HG03196 (cell line): ENCODE measurements around the gene BLVRB.

Source experiments
- ATAC-seq: cut with Tn5 transposase; IDR thresholded peaks from one replicate; pipeline ENCODE4 v1.9.1; 2021; ENCODE audit not compliant: unreplicated experiment

The BLVRB gene

DNA sequence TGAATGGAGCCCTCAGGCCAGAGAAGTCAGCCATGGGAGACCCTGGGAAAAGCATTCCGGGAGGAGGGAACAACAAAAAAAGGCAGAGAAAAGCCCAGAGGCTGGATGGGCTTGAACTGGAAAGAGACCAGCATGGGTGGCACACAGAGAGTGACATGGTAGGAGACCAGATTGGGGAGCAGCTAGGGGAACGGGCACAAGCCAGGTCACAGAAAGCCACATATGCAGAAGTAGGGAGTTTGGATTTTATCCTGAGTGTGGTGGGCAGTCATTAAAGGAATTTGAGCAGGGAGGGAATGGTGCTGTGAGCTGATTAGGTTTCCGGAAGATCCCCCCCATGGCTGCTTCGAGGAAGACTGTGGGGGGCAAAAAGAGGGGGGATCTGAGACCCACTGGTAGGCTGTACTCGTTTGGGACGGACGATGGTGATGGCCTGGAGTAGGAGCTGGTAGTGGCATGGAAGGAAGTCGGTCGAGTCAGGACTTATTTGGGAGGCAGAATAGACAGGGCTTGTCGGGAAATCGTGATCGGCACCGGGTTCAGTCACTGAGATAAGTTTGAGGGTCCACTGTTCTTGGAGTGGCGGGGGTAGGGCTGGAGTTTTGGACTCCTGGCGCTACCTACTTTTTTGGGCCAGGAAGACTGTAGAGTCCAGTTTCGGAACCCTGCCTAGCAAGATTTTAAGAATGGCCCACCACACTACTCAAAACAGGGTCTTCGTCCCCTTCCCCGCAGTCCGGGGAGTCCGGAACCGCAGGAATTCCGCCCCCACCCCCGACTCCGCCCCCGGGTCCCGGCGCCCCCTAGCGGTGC, 40.7 kb downstream of the BLVRB start:
- ATAC-seq, result no peak

DNA sequence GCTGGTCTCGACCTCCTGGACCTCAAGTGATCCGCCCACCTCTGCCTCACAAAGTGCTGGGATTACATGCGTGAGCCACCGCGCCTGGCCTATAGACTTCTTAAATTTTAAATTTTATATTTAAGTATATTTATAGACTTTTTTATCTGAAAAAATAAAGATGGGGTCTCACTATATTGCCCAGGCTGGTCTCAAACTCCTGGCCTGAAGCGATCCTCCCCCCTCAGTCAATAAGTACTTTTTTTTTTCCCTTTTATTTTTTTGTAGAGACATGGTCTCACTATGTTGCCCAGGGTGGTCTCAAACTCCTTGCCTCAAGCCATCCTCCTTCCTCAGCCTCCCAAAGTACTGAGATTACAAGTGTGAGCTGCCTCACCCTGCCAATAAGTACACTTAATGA, 41.6 kb downstream of the BLVRB start:
- ATAC-seq, result no peak

- ATAC-seq, result no peak
These were observed 42.6 kb downstream of the BLVRB start for GRCh38 chr19:40422748-40423566.

DNA sequence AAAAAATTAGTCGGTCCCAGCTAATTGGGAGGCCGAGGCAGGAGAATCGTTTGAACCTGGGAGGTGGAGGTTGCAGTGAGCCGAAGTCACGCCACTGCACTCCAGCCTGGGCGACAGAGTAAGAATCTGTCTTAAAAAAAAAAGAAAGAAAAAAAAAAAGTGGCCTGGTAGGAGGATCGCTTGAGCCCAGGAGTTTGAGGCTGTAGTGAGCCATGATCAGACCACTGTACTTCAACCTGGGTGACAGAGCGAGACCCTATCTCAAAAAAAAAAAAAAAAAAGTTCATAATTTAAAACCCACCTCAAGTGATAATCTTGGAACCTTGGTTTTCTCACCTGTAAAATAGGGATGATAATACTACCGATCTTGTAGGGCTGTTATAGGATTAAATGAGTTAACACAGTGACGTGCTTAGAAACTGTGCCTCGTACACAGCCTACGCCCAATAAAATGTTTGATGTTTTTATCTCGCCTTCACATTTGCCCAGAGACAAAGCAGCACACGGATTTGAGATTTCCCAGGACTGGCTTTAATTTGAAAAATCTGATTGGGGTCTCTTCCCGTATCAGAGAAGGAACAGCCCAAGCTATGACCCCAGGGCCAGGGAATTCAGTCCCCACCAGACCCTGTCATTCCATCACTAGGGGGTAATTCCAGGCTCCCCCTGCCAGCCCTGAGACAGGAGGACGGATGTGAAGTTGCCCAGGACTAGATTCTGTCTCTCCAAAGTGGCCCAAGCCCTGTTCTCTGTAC, 43.4 kb downstream of the BLVRB start:
- no peak for ATAC-seq

- ATAC-seq, result peak; percentile 30
These were observed 44.5 kb downstream of the BLVRB start for GRCh38 chr19:40420766-40421765.

DNA sequence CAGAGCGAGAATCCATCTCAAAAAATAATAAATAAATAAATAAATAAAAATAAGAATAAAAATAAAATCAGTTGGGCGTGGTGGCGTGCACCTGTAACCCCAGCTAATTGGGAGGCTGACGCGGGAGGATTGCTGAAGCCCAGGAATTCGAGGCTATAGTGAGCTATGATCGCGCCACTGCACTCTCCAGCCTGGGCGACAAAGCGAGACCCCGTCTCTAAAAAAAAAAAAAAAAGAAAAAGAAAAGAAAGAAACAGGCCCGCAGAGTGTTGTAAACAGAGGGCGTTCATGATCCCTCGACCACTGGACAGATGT, 45.1 kb downstream of the BLVRB start:
- no peak for ATAC-seq

DNA sequence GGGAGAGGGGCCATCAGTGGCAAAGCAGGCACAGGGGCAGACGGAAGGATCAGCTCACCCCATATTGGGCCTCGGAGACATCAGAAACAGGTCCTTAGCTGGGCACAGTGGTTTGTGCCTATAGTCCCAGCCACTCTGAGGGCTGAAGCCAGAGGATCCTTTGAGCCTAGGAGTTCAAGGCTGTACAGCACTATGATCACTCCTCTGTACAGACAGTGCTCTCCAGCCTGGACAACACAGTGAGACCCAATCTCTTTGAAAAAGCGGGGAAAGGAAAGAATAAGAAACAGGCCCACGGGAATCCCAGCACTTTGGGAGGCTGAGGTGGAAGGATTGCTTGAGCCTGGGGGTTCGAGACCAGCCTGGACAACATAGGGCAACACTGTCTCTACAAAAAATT, 45.8 kb downstream of the BLVRB start:
- ATAC-seq, result no peak

- no peak for ATAC-seq
These were observed 46.4 kb downstream of the BLVRB start for GRCh38 chr19:40419066-40419612.

DNA sequence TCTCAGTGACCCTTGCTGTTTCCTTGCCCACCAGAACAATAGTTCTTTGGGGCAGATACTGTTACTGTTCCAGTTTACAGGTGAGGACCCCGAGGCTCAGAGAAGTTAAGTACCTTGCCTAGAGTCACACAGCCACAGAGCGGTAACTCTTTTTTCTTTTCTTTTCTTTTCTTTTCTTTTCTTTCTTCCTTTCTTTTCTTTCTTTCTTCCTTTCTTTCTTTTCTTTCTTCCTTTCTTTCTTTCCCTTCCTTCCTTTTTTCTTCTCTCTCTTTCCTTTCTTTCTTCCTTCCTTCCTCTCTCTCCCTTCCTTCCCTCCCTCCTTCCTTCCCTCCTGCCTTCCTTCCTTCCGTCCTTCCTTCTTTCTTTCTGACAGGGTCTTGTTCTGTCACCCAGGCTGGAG, 47.5 kb downstream of the BLVRB start:
- no peak for ATAC-seq

- no peak for ATAC-seq
These were observed 47.9 kb downstream of the BLVRB start for GRCh38 chr19:40417643-40417981.

- ATAC-seq, result no peak
These were observed 48.5 kb downstream of the BLVRB start for GRCh38 chr19:40416918-40417642.

DNA sequence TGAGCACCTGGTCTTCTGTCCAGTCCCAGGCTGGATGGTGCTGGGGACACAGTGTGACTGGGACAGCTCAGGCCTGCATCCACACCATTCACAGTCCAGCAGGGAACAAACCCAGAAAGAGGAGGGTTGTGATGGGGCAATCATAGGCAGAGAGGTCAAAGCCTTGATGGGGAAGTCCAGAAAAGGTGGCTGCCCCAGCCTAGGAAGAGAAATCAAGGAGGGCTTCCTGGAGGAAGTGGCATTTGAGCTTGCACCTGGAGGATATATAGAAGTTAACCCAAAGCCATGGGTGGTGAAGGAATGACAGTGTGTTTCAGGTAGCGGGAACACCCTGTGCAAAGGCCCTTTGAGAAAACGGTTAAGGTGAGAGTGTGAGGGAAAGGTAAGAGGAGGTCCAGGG, 49.8 kb downstream of the BLVRB start:
- ATAC-seq, result no peak

DNA sequence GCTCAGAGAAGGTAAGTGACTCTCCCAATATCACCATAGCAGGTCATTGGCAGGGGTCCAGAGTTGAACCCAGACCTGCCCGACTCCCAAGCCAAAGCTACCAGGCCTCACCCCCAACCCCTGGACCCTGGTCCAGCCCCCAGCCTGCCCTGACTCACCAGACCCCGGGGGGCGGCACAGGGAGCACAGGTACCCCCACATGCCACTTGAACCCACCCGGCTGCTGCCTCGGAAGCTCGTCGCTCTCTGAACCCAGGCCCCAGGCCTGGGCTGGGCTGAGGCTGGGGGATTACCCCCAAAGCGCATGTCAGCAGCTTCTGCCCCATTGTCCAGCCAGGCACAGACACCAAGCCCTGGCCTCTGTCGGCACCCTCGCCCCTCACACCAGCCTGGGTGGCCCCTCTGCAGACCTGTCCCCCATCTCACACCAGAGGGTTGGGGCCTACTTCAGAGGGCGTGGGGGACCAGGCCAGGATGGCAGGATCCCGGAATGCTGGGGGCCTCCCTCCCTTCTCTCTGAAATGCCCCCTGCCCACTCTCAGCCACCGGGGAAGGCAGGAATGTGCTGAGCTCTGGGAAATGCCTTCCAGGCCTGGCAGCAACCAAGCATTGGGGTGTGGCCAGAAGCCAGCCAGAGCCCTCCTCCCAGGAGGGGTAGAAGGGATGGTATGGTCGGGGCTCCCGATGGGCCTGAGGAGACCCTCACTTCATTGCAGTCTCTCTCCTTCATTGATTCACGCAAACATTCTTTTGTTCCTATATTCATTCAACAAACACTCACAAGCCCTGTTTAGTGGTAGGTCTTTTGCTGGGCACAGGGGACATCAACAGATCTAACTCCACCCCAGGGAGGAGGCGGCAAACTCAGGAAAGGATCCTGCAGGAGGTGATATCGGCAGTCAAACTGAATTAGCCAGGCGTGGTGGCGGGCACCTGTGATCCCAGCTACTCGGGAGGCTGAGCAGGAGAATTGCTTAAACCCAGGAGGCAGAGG, 50.7 kb downstream of the BLVRB start:
- no peak for ATAC-seq

DNA sequence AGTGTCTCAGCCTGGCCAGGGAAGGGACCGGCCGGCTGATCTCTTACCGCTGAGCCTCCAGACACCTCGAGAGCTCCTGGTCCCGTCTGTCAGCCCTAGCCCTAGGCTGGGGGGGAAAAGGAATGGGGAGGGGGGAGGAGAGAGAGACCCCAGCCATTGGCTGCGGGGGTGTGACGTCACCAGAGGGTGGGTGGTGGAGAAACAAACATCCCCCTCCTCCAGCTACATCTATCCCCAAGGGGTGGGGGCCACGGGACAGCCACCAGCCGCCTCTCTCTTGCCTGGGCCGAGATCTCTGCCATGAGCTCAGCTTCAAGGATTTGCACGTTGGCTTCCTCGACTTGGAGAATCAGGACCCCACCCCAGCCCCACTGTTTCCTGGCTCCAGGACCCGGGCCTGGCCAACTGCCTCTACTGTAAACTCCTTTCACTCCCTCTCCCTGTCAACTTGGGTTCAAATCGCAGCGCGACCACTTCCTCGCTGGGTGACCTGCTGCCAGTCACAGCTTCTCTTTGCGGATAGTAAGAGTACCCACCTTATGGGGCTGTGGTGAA, 52.2 kb downstream of the BLVRB start, which contains the start of gene PRX:
TSS of gene PRX (minus strand) at position 88 of the 555 bp plus-strand sequence. CDS start 5,446 bp downstream, outside the sequence.
- no peak for ATAC-seq

DNA sequence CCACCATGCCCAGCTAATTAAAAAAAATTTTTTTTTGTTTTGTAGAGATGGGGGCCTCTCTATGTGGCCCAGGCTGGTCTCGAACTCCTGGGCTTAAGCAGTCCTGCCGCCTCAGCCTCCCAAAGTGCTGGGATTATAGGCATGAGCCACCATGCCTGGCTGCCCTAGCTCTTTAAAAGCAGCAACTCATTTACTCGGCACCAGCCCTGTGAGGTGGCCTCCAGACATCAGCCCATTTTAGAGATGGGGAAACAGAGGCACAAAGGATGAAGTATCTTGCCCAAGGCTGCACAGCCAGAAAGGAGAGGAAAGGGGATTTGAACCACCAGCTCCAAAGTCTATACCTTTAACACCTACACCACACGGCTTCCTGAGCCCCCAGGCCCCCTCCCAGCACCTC, 52.7 kb downstream of the BLVRB start:
- ATAC-seq, result no peak

DNA sequence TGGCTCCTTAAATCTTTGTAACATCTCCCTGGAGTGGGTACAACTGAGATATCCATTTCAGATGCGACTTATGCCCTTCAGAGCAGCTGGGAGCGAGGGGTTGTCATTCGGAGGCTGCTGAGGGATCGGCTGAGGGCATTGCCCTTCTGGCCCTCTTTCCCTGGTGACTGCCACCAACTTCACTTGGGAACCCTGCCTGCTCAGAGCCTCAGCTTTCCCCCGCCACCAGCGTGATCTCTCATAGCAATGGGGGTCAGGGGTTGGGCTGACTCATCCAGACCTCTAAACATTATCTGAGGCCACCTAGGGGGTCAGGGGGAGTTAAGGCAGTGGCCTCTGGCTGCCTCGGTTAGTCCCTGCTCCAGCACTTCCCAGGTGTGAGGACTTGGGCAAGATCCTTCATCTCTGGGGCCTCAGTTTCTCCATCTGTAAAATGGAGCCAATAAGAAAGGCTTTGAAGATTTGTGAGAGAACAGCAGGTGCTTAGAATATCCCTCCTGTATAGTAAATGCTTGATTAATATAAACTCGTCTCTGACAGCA, 53.5 kb downstream of the BLVRB start:
- ATAC-seq, result no peak

GRCh38 chr19:40411125-40411842, 54.3 kb downstream of the BLVRB start:
- ATAC-seq, result no peak
